Amniotic stem cell (primary cell): Measurements from ENCODE around the gene PLPPR4.
"Not testable (repeated sequence)": the region's sequence is repeated elsewhere in the genome, so short reads cannot be mapped to it uniquely, and the experiment has no call there.

Source experiments
- DNase-seq: peaks from one replicate; lab custom pipeline; 2025; lab: John Stamatoyannopoulos, UW

Gene PLPPR4

GRCh38 chr1:99269321-99269720 lies 5.0 kb downstream of the PLPPR4 start:
- DNase-seq, result no peak

DNA sequence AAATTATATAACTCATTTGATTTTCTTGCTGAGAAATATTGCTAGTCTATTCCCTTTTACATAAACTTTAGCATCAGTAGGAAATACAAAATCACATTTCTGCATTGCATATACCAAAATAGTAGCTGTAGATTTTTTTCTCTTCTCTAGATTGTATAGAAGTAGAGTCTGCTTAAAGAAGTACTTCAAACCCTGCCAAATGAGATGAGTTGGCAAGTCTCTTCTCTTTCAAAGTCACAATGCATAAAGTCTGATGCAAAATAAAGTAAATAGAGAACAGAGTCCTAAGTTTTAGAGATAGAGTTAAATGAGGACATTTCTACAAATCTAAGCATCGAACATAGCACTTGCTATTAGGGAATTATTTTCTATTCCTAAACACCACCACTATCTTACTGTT lies 6.4 kb downstream of the PLPPR4 start:
- DNase-seq, result no peak

DNA sequence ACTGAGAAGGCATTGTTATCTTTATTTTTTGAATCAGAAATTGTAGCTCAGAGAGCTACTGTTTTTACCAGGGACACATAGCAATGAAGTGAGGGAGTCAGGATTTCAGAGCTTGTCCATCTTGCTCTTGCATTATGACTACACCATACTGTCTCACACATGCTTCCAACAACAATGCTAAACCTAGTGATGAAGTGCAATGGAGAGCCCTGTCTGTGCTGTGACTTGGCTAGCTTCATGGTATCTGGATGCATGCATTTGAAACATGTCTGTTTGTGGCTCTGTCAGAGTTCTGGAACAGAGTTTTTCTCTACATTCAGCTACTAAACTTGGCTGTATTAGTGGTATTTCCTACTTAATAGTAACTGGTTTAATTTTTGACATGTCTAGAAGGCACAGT lies 7.0 kb downstream of the PLPPR4 start:
- no peak for DNase-seq

DNA sequence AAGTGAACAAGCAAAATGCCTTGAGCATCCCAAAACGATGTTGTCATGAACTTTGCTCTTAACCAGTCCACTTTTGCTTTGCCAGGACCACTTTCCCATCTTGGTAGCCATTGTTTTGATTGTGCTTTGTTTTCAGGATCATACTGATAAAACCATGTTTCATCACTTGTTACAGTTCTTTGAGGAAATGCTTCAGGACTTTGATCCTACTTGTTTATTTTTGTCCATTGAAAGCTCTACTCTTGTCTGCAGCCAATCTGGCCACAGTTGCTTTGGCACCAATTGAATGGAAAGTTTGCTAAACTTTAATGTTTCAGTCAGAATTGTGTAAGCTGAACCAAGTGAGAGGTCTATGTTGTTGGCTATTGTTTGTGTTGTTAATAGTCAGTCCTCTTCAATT lies 12.8 kb downstream of the PLPPR4 start:
- DNase-seq, result no peak

DNA sequence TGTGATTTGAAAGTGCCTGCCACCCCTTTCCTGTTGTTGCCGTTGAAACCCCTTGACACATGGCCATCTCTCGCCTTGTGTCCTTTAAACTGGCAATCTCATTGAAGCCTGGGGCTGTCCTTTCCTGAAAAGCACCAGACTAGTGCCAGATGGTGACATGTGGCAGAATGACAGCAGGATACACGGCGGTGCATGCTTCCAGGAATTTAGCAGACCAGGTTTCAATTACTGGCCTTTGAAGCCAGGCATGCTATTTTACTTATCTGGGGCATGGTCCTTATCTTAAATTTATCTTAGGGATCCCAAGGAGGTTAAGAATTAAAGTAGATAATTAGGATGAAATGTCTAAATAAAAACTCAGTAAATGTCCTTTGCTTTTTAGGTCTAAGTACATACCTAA lies 15.2 kb downstream of the PLPPR4 start:
- no peak for DNase-seq

DNA sequence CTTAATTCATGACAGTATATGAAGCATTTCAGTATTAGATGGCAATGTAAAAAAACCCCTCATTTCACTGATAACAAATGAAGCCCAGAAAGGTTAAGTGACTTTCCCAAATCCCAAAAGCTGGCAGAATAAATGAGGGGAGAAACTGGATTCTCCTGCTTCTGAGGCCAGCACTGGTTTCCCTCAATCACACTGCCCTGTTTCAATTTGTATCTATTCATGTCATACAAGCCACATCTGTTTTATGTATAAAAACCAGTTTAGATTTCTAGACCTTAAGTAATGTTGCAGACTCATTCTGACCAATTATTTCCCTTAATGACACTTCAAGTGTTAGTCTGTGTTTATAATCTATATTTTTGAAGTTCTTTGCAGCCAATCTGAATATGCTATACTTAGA lies 16.8 kb downstream of the PLPPR4 start:
- DNase-seq, result no peak

DNA sequence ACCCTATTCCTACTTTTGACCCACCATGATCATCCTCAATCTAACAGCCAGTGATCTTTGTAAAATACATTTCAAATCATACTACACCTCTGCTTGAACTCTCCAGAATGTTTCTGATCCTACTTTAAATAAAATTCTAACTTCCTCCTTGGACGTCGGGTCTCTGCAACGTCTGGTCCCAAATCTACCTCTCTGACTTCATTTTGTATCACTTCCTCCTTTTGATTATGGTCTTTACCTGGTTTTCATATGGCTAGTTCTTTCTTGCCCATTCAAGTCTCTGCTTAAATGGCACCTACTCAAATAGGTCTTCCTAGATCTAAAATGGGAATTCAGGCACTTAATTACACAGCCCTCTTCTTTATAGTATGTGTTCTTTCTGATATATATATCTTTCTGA lies 18.2 kb downstream of the PLPPR4 start:
- no peak for DNase-seq

DNA sequence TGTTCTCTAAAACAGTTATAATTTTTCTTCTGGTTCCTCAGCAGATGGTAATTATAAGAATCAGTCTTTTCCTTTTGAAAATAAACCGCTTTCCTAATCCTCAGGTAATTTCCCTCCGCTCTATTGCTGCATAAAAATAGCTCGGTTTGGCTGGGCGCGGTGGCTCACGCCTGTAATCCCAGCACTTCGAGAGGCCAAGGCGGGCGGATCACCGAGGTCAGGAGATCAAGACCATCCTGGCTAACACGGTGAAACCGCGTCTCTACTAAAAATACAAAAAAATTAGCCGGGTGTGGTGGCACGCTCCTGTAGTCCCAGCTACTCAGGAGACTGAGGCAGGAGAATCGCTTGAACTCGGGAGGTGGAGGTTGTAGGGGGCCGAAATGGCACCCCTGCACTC lies 19.2 kb downstream of the PLPPR4 start:
- DNase-seq, result not testable (repeated sequence)

- no peak for DNase-seq
These were observed 28.6 kb downstream of the PLPPR4 start for GRCh38 chr1:99292886-99293285.

- no peak for DNase-seq
These were observed 33.6 kb downstream of the PLPPR4 start for GRCh38 chr1:99297923-99298322.

- DNase-seq, result no peak
These were observed 40.5 kb downstream of the PLPPR4 start for GRCh38 chr1:99304725-99305282.

DNA sequence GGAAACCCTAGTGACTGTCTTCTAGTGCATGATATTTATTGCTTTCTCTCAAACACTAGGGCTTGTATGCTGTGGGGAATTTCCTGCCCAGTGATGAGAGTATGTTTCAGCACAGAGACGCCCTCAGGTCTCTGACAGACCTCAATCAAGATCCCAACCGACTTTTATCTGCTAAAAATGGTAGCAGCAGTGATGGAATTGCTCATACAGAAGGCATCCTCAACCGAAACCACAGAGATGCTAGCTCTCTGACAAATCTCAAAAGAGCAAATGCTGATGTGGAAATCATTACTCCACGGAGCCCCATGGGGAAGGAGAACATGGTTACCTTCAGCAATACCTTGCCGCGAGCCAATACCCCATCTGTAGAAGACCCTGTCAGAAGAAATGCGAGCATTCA lies 41.3 kb downstream of the PLPPR4 start:
- no peak for DNase-seq

DNA sequence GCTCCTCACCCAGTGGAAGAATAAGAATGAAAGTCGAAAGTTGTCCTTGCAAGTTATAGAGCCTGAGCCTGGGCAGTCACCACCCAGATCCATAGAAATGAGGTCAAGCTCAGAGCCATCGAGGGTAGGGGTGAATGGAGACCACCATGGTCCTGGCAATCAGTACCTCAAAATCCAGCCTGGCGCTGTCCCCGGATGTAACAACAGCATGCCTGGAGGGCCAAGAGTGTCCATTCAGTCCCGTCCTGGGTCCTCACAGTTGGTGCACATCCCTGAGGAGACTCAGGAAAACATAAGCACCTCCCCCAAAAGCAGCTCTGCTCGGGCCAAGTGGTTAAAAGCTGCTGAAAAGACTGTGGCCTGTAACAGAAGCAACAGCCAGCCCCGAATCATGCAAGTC lies 41.8 kb downstream of the PLPPR4 start:
- no peak for DNase-seq

GRCh38 chr1:99306644-99307043 lies 42.4 kb downstream of the PLPPR4 start:
- DNase-seq, result no peak

DNA sequence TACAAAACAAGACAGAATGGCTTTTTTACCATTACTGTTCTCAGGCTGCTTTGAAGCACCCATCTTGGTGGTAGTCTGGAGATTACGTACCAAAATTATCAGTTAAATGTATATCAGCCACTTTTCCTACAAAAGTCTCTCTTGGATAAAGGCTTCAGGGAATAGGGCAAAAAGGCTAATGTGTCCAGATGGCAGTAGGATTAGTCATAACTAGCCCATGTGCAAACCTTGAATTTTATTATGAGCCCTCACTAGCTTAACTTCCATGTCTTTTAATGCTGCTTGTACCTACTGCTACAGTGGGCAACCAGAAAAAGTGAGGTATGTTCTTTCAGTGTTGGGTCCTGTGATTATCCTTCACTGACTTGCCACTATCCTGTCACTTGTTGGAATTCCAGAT lies 51.0 kb downstream of the PLPPR4 start:
- DNase-seq, result no peak

GRCh38 chr1:99326215-99326949 lies 62.1 kb downstream of the PLPPR4 start:
- DNase-seq, result no peak

- DNase-seq, result no peak
These were observed 63.1 kb downstream of the PLPPR4 start for GRCh38 chr1:99327357-99327756.

DNA sequence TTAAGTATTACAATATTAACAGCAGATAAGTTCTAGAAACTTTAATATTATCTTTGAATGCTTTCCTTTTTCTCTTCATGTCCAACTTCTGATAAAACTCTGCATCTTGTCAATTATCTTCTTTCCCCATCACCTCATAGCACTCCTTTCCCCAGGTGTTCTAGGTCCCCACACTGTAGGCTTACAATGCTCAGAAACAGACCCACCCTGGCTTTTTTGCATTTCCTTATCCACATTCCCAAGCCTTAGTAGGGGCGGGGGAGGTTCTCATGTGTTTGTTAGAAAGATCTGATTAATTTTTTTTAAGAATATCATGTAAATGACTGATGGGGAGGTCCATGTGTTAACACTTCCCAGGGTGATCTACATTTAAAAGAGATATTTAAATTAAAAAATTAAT lies 63.9 kb downstream of the PLPPR4 start:
- DNase-seq, result no peak

DNA sequence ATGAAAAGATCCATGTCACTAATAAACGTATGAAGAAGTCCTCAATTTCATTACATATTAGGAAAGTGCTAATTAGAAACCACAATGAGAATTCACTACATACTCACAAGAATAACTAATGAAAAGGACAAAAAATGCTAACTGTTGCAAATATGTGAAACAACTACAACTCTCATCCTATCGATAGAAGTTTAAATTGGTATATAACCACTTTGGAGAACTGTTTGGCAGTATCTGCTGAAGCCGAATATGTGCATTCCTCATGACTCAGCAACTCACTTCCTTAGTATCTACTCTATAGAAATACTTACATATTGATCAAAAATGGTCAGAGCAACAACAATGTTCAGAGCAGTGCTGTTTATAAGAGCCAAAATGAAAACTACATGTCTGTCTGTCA lies 66.8 kb downstream of the PLPPR4 start:
- no peak for DNase-seq

GRCh38 chr1:99331636-99332035 lies 67.3 kb downstream of the PLPPR4 start:
- no peak for DNase-seq

- DNase-seq, result no peak
These were observed 68.3 kb downstream of the PLPPR4 start for GRCh38 chr1:99332561-99332960.

DNA sequence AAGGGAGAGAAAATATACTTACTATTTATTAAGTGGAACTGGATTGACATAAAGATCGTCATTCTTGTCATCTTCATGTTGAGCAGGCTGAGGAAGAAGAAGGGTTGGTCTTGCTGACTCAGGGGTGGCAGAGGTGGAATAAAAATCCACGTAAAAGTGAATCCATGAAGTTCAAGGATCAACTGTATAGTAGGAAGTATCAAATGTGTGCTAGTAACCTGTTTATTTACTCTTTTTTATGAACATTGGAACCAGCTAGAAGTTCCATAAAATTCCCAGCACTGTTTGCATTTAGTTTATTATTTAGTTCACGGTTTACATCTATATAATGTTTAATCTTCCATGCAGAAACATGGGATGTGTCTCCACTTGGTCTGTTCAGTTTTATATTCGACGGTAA lies 70.7 kb downstream of the PLPPR4 start:
- DNase-seq, result no peak

GRCh38 chr1:99347041-99347684 lies 82.9 kb downstream of the PLPPR4 start:
- no peak for DNase-seq
